Fibroblast of peridontal ligament (primary cell): ENCODE data around the gene OR2A14.
A peak's percentile ranks its signal among the peaks of the same experiment; 100 is the strongest.
"Not testable (repeated sequence)": the region's sequence is repeated elsewhere in the genome, so short reads cannot be mapped to it uniquely, and the experiment has no call there.

Source experiments
- DNase-seq: peaks from one replicate; pipeline ENCODE4 v3.0.0-alpha.2; 2010; ENCODE audit errors: extremely low read depth

OR2A14 gene

DNA sequence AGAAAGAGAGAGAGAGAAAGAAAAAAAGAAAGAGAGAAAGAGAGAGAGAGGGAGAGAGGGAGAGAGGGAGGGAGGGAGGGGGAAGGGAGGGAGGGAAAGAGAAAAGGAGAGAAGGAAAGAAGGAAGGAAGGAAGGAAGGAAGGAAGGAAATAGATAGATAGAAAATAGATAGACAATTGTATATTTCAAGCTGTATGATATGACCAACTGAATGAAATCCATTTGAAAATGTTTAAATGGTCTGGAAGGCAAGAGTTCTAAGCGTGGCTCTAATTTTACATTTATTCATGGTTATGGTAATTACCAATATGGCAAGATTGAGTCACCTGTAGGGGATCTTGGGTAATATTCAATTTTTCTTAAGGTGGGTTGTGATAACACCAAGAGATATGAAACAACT lies 35.9 kb downstream of the OR2A14 start:
- DNase-seq: no peak

DNA sequence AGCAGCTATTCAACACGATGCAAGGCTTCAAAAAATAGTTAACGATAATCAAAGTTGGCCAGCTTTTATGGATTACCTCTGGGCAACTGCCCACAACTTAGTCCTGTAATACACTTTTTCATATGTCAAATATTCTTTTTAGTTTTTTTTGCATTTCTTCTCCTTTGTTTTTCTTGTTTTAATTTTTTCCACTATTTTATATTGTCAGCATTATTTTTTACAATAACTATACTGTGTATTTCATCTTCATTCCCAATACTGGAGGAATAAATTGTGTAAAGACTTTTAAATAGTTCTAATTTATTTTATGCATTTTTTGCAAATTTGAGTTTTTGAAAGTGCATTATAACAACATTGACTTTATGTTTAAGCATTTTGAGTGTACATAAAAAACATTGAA lies 41.8 kb downstream of the OR2A14 start:
- DNase-seq: no peak

DNA sequence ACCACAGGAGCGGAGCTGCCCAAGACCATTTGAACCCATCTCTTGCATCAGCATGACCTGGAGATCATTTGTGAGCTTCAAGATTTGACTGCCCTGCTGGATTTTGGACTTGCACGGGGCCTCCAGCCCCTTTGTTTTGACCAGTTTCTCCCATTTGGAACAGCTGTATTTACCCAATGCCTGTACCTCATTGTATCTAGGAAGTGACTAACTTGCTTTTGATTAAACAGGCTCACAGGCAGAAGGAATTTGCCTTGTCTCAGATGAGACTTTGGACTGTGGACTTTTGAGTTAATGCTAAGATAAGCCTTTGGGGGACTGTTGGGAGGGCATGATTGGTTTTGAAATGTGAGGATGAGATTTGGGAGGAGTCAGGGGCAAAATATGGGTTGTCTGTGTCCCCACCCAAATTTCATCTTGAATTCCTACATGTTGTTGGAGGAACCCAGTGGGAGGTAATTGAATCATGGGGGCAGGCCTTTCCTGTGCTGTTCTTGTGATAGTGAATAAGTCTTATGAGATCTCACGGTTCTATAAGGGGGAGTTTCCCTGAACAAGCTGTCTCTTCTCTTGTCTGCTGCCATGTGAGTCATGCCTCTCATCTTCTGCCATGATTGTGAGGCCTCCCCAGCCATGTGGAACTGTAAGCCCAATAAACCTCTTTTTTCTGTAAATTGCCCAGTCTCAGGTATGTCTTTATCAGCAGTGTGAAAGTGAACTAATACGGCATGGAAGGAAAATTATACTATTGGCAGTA lies 48.8 kb downstream of the OR2A14 start:
- not testable (repeated sequence) for DNase-seq

DNA sequence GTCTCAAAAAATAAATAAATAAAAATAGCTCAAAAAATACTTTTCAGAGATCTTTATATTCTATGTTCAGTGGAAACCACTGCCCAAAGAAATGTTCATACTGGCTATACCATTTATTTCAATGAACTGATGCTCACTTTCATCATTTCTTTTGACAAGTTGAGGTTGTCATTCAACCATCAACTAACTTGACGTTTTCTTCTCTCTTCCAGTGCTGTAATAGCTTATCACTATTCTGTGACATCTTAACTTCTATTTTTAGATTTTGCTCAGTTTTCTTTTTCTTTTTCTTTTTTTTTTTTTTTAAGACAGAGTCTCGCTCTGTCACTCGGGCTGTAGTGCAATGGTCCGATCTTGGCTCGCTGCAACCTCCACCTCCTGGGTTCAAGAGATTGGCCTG lies 51.6 kb downstream of the OR2A14 start:
- no peak for DNase-seq

GRCh38 chr7:144178380-144179164 lies 55.6 kb downstream of the OR2A14 start:
- peak; percentile 17 for DNase-seq

DNA sequence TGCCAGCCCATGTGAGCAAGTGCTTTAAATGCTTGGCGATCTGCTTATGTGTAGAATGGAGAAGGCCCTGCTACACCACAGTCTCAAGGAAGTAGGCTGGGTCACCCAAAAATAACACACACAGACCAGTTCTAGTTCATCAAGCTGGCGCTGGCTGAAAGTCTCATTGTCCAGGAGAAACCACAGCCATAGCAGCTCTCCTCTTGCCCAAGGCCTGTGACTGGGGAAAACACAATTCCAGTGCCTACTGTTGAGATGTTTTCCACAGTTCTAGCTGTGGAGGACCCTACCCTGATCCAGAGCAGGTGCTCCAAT lies 56.1 kb downstream of the OR2A14 start:
- DNase-seq: not testable (repeated sequence)
